AG04450 (cell line): ENCODE data around the gene XPNPEP2. TPM values are rescaled to one million over a fixed set of nuclear protein-coding genes. Genes with fewer than 3 reads are reported as not detected.

ENCODE experiments used
- CTCF ChIA-PET: fragments of 300-600, 350-600 bp; formaldehyde crosslinking; extraction: SDS; loops from one replicate; lab custom pipeline; 2022; ENCODE audit warnings: antibody characterized with exemption, inconsistent platforms; lab: Charles Lee
- POLR2A ChIA-PET: fragments of 350-600 bp; formaldehyde crosslinking; extraction: SDS; loops from one replicate; lab custom pipeline; 2021; ENCODE audit warnings: antibody characterized with exemption, inconsistent platforms; lab: Yijun Ruan, JAX
- DNase-seq: peaks from one replicate; pipeline ENCODE4 v3.0.0-alpha.2; 2011; ENCODE audit warnings: low read depth, low spot score
- H3K27ac ChIP-seq: one replicate; pipeline ENCODE4 v1.5.1; 2012; ENCODE audit warnings: low read depth, low read length, control low read depth
- H3K27me3 ChIP-seq: one replicate; pipeline ENCODE4 v1.6.0; 2012; ENCODE audit warnings: low read length; ENCODE audit not compliant: control insufficient read depth, insufficient read depth
- H3K4me3 ChIP-seq: 2 replicates; pipeline ENCODE4 v1.5.1; 2011; ENCODE audit warnings: mild to moderate bottlenecking, low read depth, low read length, control low read depth
- H3K9me3 ChIP-seq: 2 replicates; pipeline ENCODE4 v1.5.1; 2012; ENCODE audit warnings: low read length; ENCODE audit not compliant: control insufficient read depth, insufficient read depth
- CTCF ChIP-seq: IDR thresholded peaks from 2 replicates; pipeline ENCODE4 v1.5.1; 2011; ENCODE audit warnings: low read depth, low read length, control low read depth, inconsistent platforms
- polyA minus RNA-seq: library from RNA; depleted of rRNA, polyadenylated mRNA; stranded (reverse); fragments of >200 nt; gene quantifications from 2 replicates; pipeline ENCODE4 v1.2.3, GENCODE V29; 2011; rRNA and poly(A)+ RNA removed
- polyA plus RNA-seq: library from polyadenylated mRNA; depleted of rRNA; stranded (reverse); fragments of >200 nt; gene quantifications from 2 replicates; pipeline ENCODE4 v1.2.3, GENCODE V29; 2011; rRNA removed

The XPNPEP2 gene
- polyA plus RNA-seq (0.38 and 0.45 TPM in 2 replicates), polyA minus RNA-seq (0.46 and 0.56 TPM in 2 replicates)

GRCh38 chrX:129738466-129739308, at the start of gene XPNPEP2:
Gene XPNPEP2, plus strand, starts transcription at chrX:129738979. Its CDS starts 235 bp downstream, at chrX:129739214.
- Histone ChIP-seq H3K27ac (no peak within 1 kb of the TSS), H3K4me3 (no peak within 1 kb of the TSS), H3K27me3 (no peaks in the 10 kb centered on the region), H3K9me3 (no peaks in the 10 kb centered on the region)
- TF ChIP-seq CTCF: no peak
- POLR2A ChIA-PET: no interaction called here
- no peak for DNase-seq
- CTCF ChIA-PET: no interaction called here

- Histone ChIP-seq H3K27ac (no peak overlapping the region), H3K9me3 (no peaks in the 10 kb centered on the region), H3K4me3 (no peak overlapping the region), H3K27me3 (no peaks in the 10 kb centered on the region)
- TF ChIP-seq CTCF: no peak
- no peak for DNase-seq
- ChIA-PET CTCF (interaction anchor here (1.5 kb wide), 1 partner anchor 36 kb away, joined by 4 read pairs; no protein-coding TSS in a partner anchor), POLR2A (no interaction called here)
These were observed 49.0 kb upstream of the XPNPEP2 start for GRCh38 chrX:129689796-129690195.

- Histone ChIP-seq H3K9me3 (no peaks in the 10 kb centered on the region), H3K27me3 (no peaks in the 10 kb centered on the region), H3K4me3 (no peak overlapping the region), H3K27ac (no peak overlapping the region)
- no peak for TF ChIP-seq CTCF
- DNase-seq: no peak
- ChIA-PET POLR2A (no interaction called here), CTCF (interaction anchor here (1.5 kb wide), 1 partner anchor 36 kb away, joined by 4 read pairs; no protein-coding TSS in a partner anchor)
These were observed 48.3 kb upstream of the XPNPEP2 start for GRCh38 chrX:129690435-129690834.

- H3K27me3 ChIP-seq: no peaks in the 10 kb centered on the region
- no peak for DNase-seq
- ChIA-PET CTCF (no interaction called here), POLR2A (no interaction called here)
- no peak overlapping the region for H3K4me3 ChIP-seq
- H3K9me3 ChIP-seq: no peaks in the 10 kb centered on the region
- TF ChIP-seq CTCF: no peak
- H3K27ac ChIP-seq: no peak overlapping the region
These were observed 45.4 kb upstream of the XPNPEP2 start for GRCh38 chrX:129693354-129693753.

- Histone ChIP-seq H3K9me3 (no peaks in the 10 kb centered on the region), H3K27ac (no peak overlapping the region), H3K4me3 (no peak overlapping the region), H3K27me3 (no peaks in the 10 kb centered on the region)
- ChIA-PET CTCF (no interaction called here), POLR2A (no interaction called here)
- no peak for TF ChIP-seq CTCF
- no peak for DNase-seq
These were observed 44.0 kb upstream of the XPNPEP2 start for GRCh38 chrX:129694805-129695204.
